ENCODE measurements around the gene DYRK3.

DYRK3 gene

GRCh38 chr1:206643118-206643698 lies 7.9 kb downstream of the DYRK3 start:
- peaks cover 13% of the 10 kb centered on the region for H3K4me1 Mint-ChIP-seq (ENCODE audit: low read depth)
- H3K9me3 Mint-ChIP-seq, result no peaks in the 10 kb centered on the region

GRCh38 chr1:206646504-206646903 lies 11.2 kb downstream of the DYRK3 start:
- intact Hi-C loops (cut with micrococcal nuclease), result no loop called here
- Mint-ChIP-seq H3K9me3 (no peaks in the 10 kb centered on the region), H3K4me3 (no peak overlapping the region), H3K4me1 (ENCODE audit: low read depth) (peaks cover 13% of the 10 kb centered on the region), H3K27ac (no peak overlapping the region), H3K27me3 (peaks cover 4% of the 10 kb centered on the region), H3K36me3 (ENCODE audit: low read depth) (no peaks in the 10 kb centered on the region)

More at GRCh38 chr1:206643118-206643698, 7.9 kb downstream of the DYRK3 start:
- no peak overlapping the region for H3K27ac Mint-ChIP-seq
- H3K4me3 Mint-ChIP-seq, result no peak overlapping the region
- intact Hi-C loops (cut with micrococcal nuclease), result no loop called here
- no peaks in the 10 kb centered on the region for H3K36me3 Mint-ChIP-seq (ENCODE audit: low read depth)
- no peaks in the 10 kb centered on the region for H3K27me3 Mint-ChIP-seq

GRCh38 chr1:206647224-206647623 lies 11.9 kb downstream of the DYRK3 start:
- Mint-ChIP-seq H3K9me3 (no peaks in the 10 kb centered on the region), H3K27ac (no peak overlapping the region), H3K36me3 (ENCODE audit: low read depth) (no peaks in the 10 kb centered on the region), H3K27me3 (peaks cover 6% of the 10 kb centered on the region), H3K4me3 (no peak overlapping the region), H3K4me1 (ENCODE audit: low read depth) (peaks cover 15% of the 10 kb centered on the region)
- intact Hi-C loops (cut with micrococcal nuclease), result no loop called here

DNA sequence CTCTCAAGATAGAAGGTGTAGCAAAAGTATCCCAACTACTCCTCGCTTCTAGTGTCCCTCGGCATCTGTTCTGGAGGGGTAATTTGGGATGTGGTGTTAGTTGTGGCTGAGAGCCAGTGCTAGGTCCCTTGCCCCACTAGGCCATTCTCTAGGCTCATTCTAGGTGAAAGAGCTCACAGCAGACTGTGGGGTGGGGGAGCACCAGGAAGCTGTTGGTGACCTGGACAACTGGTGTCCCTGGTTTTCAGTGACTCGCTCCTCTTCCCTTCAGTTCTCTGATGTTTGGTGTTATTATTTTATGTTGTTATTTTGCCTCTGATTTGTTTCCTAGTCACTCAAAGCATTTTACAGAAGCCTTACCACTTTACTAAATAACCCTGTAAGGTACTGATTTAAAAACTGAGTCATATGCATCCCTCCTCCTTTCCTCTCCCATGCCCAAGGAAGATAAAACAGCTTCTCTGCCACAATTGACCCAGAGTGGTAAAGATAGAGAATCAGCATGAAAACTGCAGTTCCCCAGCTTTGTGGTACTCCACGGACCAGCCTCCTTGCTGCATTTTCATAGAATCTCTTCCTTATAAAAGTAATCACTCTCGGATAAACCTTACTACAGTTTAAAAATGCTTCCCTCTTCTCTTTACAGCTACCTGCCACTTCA lies 14.1 kb downstream of the DYRK3 start:
- intact Hi-C loops (cut with micrococcal nuclease), result no loop called here
- peaks cover 14% of the 10 kb centered on the region for H3K27me3 Mint-ChIP-seq
- H3K4me3 Mint-ChIP-seq, result no peak overlapping the region
- no peaks in the 10 kb centered on the region for H3K9me3 Mint-ChIP-seq
- H3K36me3 Mint-ChIP-seq (ENCODE audit: low read depth), result no peaks in the 10 kb centered on the region
- H3K4me1 Mint-ChIP-seq (ENCODE audit: low read depth), result peaks cover 16% of the 10 kb centered on the region
- H3K27ac Mint-ChIP-seq, result no peak overlapping the region

- no peaks in the 10 kb centered on the region for H3K9me3 Mint-ChIP-seq
- peaks cover 14% of the 10 kb centered on the region for H3K27me3 Mint-ChIP-seq
- no peaks in the 10 kb centered on the region for H3K36me3 Mint-ChIP-seq (ENCODE audit: low read depth)
- H3K27ac Mint-ChIP-seq, result no peak overlapping the region
- H3K4me3 Mint-ChIP-seq, result no peak overlapping the region
- peaks cover 16% of the 10 kb centered on the region for H3K4me1 Mint-ChIP-seq (ENCODE audit: low read depth)
- intact Hi-C loops (cut with micrococcal nuclease), result no loop called here
These were observed 15.7 kb downstream of the DYRK3 start for GRCh38 chr1:206651014-206651413.

- Mint-ChIP-seq H3K36me3 (ENCODE audit: low read depth) (no peaks in the 10 kb centered on the region), H3K27me3 (peaks cover 22% of the 10 kb centered on the region), H3K9me3 (no peaks in the 10 kb centered on the region), H3K4me1 (ENCODE audit: low read depth) (peaks cover 16% of the 10 kb centered on the region), H3K27ac (no peak overlapping the region), H3K4me3 (no peak overlapping the region)
- intact Hi-C loops (cut with micrococcal nuclease), result no loop called here
These were observed 16.9 kb downstream of the DYRK3 start for GRCh38 chr1:206651958-206652890.

DNA sequence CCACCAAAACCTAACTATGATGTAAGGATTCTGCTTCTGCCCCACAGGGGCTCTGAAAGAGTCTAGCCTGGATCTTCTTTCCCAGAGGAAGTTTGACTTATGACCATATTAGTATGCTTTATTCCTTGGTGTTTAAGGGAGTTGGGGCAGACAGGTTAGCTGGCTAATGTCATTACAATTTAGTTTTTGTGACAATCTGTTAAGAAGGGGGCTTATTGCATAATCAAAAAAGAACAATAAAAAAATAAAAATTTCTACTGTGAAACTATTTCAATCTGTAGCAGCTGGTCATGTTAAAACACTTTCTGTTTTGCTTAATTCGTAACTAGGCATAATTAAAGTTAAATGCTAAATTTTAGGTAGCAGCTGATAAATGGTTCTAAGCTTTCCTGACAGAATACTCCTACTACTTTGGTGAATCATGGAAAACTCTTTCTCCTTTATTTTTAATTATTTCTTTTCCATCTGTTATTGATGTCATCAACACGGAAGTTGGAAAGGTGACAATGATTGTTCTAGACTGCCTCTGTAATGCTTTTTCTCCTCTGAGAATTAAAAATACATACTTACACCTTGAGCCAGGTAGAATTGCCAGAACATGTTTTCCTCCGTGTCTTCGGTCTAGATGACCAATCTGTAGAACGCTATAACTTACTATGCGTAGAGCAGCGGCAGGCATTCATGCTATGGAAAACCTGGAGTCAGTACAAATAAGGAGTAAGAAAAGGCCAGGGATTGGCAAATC lies 18.6 kb downstream of the DYRK3 start:
- Mint-ChIP-seq H3K4me3 (no peak overlapping the region), H3K27me3 (peaks cover 38% of the 10 kb centered on the region), H3K4me1 (ENCODE audit: low read depth) (peaks cover 33% of the 10 kb centered on the region), H3K36me3 (ENCODE audit: low read depth) (no peaks in the 10 kb centered on the region), H3K27ac (no peak overlapping the region), H3K9me3 (no peaks in the 10 kb centered on the region)
- intact Hi-C loops (cut with micrococcal nuclease), result no loop called here

- H3K9me3 Mint-ChIP-seq, result no peaks in the 10 kb centered on the region
- intact Hi-C loops (cut with micrococcal nuclease), result no loop called here
- H3K27me3 Mint-ChIP-seq, result peaks cover 42% of the 10 kb centered on the region
- no peaks in the 10 kb centered on the region for H3K36me3 Mint-ChIP-seq (ENCODE audit: low read depth)
- H3K4me1 Mint-ChIP-seq (ENCODE audit: low read depth), result peaks cover 43% of the 10 kb centered on the region
- H3K27ac Mint-ChIP-seq, result no peak overlapping the region
- H3K4me3 Mint-ChIP-seq, result no peak overlapping the region
These were observed 19.5 kb downstream of the DYRK3 start for GRCh38 chr1:206654828-206655227.

DNA sequence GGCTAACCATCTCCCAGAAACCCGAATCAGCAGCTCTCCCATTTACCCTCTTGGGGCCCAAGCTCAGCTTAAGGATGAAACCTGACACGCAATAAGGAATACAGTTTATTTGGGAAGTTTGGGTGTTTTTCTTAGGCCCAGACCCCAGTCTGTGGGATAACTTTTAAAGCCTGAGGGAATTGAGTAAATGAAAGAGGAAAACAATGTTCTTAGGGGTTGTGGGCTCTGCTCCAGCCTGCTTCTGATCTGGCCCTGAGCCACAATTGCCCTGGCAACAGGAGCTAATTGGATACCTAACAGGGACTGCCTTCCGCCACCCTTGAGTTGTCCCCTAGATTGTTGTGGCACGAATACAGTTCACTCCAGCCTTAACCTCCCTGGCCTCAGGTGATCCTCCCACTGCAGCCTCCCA lies 20.1 kb downstream of the DYRK3 start:
- intact Hi-C loops (cut with micrococcal nuclease), result no loop called here
- H3K36me3 Mint-ChIP-seq (ENCODE audit: low read depth), result no peaks in the 10 kb centered on the region
- H3K4me3 Mint-ChIP-seq, result no peak overlapping the region
- no peaks in the 10 kb centered on the region for H3K9me3 Mint-ChIP-seq
- no peak overlapping the region for H3K27ac Mint-ChIP-seq
- peaks cover 44% of the 10 kb centered on the region for H3K27me3 Mint-ChIP-seq
- peaks cover 45% of the 10 kb centered on the region for H3K4me1 Mint-ChIP-seq (ENCODE audit: low read depth)

GRCh38 chr1:206656936-206657335 lies 21.6 kb downstream of the DYRK3 start:
- peaks cover 46% of the 10 kb centered on the region for H3K27me3 Mint-ChIP-seq

GRCh38 chr1:206657751-206658150 lies 22.4 kb downstream of the DYRK3 start:
- Mint-ChIP-seq H3K9me3 (no peaks in the 10 kb centered on the region), H3K4me1 (ENCODE audit: low read depth) (peaks cover 46% of the 10 kb centered on the region), H3K36me3 (ENCODE audit: low read depth) (no peaks in the 10 kb centered on the region), H3K4me3 (no peak overlapping the region), H3K27me3 (peaks cover 46% of the 10 kb centered on the region), H3K27ac (no peak overlapping the region)
- intact Hi-C loops (cut with micrococcal nuclease), result no loop called here

More at GRCh38 chr1:206656936-206657335, 21.6 kb downstream of the DYRK3 start:
- no peaks in the 10 kb centered on the region for H3K9me3 Mint-ChIP-seq
- H3K36me3 Mint-ChIP-seq (ENCODE audit: low read depth), result no peaks in the 10 kb centered on the region
- no peak overlapping the region for H3K27ac Mint-ChIP-seq
- H3K4me3 Mint-ChIP-seq, result no peak overlapping the region
- intact Hi-C loops (cut with micrococcal nuclease), result no loop called here
- peaks cover 46% of the 10 kb centered on the region for H3K4me1 Mint-ChIP-seq (ENCODE audit: low read depth)

DNA sequence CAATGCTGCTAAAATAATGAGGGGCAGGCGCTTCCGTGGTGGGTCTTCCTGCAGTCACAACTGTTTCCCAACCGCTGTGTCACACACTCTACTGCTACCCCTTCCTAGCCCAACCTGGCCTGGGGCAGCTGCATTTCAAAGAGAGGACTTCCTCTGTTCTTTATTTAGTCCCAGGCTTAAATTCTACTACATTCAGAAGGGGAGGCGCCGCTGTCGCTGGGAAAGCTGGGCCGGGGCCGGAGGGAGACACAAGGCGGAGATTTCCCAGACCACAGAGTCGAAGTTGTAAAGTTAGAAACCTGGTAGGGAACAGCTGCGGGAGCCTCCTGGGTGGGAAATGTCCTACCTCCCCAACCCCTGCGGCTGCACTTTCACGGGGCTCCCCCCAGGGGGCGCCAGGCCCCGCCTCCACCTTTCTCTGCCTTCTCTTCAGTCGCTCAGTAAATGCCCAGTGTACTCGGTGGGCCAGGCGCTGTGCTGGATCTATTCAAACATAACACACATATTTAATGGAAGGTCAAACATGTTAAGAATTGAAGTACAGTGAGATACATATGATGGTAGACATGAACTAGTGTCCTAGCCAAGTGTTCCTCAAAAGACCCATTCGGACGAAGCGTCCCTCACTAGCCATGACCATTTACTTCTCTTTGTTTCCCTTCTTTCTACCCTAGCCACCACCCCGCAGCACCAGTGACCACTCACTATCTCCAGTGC lies 23.1 kb downstream of the DYRK3 start:
- Mint-ChIP-seq H3K9me3 (no peaks in the 10 kb centered on the region), H3K27me3 (peaks cover 47% of the 10 kb centered on the region), H3K4me3 (no peak overlapping the region), H3K4me1 (ENCODE audit: low read depth) (peaks cover 46% of the 10 kb centered on the region), H3K27ac (no peak overlapping the region), H3K36me3 (ENCODE audit: low read depth) (no peaks in the 10 kb centered on the region)
- intact Hi-C loops (cut with micrococcal nuclease), result no loop called here

DNA sequence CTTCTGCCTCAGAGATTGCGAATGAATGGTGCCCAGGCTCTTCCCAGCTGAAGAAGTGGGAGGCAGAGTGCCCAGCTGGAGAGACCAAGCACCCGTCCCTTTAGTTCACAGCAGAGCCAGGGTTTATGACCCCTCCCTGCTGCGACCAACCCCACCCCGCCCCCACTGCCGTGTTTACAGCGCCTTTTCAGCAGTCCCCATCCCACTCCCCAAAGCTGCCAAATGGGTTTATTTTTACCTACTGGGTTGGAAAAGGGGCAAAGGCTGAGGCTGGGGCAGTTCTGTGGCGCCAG lies 23.6 kb downstream of the DYRK3 start:
- Mint-ChIP-seq H3K27ac (no peak overlapping the region), H3K36me3 (ENCODE audit: low read depth) (no peaks in the 10 kb centered on the region), H3K4me1 (ENCODE audit: low read depth) (peaks cover 50% of the 10 kb centered on the region), H3K9me3 (no peaks in the 10 kb centered on the region), H3K27me3 (peaks cover 53% of the 10 kb centered on the region), H3K4me3 (no peak overlapping the region)
- intact Hi-C loops (cut with micrococcal nuclease), result no loop called here

All from dendritic cell treated with granulocyte-macrophage colony-stimulating factor and Interleukin-4, amounts not matched to agents 40 ng/mL and 50 ng/mL, for 4 days (primary cell).